Measurements from ENCODE around the gene PKD2. TPM values are rescaled to one million over a fixed set of nuclear protein-coding genes. Genes with fewer than 3 reads are reported as not detected.

Gene PKD2
- total RNA-seq, 1 experiment from 2014 or later = 21.4 TPM

DNA sequence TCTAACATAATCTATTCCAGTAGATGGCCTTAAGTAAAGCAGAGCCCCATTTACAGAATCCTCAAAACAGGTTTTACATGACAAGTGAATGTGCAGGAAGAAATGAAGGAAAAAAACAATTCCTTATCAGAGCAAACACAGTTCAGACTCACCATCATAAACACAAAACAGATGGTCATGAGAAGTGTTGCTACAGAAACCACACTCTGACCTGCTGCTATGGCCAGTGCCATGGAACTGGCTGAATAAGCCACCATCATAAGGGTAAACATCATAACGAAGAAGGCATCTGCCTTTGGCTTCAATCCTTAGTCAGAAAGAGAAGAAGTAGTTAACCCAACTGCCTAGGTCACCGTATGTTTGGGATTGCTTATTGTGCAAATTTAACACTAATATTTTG, 89.9 kb downstream of the PKD2 start:
- ChIA-PET CTCF (interaction anchor here (1.0 kb wide), 1 partner anchor 259 kb away, joined by 3 read pairs; no protein-coding TSS in a partner anchor), POLR2A (no interaction called here)
- peaks cover 4% of the 10 kb centered on the region; the same call in 1 of the 2 replicates for H3K4me1 Mint-ChIP-seq
- no peaks in the 10 kb centered on the region for H3K27me3 Mint-ChIP-seq (ENCODE audit: low read depth)
- ATAC-seq = no peak
- H3K27ac Mint-ChIP-seq = no peak overlapping the region
- TF ChIP-seq, protein P1, sequence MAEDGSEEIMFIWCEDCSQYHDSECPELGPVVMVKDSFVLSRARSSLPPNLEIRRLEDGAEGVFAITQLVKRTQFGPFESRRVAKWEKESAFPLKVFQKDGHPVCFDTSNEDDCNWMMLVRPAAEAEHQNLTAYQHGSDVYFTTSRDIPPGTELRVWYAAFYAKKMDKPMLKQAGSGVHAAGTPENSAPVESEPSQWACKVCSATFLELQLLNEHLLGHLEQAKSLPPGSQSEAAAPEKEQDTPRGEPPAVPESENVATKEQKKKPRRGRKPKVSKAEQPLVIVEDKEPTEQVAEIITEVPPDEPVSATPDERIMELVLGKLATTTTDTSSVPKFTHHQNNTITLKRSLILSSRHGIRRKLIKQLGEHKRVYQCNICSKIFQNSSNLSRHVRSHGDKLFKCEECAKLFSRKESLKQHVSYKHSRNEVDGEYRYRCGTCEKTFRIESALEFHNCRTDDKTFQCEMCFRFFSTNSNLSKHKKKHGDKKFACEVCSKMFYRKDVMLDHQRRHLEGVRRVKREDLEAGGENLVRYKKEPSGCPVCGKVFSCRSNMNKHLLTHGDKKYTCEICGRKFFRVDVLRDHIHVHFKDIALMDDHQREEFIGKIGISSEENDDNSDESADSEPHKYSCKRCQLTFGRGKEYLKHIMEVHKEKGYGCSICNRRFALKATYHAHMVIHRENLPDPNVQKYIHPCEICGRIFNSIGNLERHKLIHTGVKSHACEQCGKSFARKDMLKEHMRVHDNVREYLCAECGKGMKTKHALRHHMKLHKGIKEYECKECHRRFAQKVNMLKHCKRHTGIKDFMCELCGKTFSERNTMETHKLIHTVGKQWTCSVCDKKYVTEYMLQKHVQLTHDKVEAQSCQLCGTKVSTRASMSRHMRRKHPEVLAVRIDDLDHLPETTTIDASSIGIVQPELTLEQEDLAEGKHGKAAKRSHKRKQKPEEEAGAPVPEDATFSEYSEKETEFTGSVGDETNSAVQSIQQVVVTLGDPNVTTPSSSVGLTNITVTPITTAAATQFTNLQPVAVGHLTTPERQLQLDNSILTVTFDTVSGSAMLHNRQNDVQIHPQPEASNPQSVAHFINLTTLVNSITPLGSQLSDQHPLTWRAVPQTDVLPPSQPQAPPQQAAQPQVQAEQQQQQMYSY (CRISPR knock-in tag; IDR thresholded peaks at IDR 0.05) = no peak
- TF ChIP-seq ZNF232 (CRISPR knock-in tag; IDR thresholded peaks at IDR 0.05) = no peak
- TF ChIP-seq, protein P2, sequence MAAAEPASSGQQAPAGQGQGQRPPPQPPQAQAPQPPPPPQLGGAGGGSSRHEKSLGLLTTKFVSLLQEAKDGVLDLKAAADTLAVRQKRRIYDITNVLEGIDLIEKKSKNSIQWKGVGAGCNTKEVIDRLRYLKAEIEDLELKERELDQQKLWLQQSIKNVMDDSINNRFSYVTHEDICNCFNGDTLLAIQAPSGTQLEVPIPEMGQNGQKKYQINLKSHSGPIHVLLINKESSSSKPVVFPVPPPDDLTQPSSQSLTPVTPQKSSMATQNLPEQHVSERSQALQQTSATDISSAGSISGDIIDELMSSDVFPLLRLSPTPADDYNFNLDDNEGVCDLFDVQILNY (CRISPR knock-in tag; IDR thresholded peaks at IDR 0.05) = no peak
- TF ChIP-seq, protein P3, sequence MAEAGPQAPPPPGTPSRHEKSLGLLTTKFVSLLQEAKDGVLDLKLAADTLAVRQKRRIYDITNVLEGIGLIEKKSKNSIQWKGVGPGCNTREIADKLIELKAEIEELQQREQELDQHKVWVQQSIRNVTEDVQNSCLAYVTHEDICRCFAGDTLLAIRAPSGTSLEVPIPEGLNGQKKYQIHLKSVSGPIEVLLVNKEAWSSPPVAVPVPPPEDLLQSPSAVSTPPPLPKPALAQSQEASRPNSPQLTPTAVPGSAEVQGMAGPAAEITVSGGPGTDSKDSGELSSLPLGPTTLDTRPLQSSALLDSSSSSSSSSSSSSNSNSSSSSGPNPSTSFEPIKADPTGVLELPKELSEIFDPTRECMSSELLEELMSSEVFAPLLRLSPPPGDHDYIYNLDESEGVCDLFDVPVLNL (CRISPR knock-in tag; IDR thresholded peaks at IDR 0.05; ENCODE audit: borderline replicate concordance, low read depth) = no peak
- TF ChIP-seq ATF1 (CRISPR knock-in tag; IDR thresholded peaks at IDR 0.05) = no peak
- no peak for TF ChIP-seq RELA (CRISPR knock-in tag; IDR thresholded peaks at IDR 0.05; ENCODE audit: borderline replicate concordance)
- no peak for TF ChIP-seq NR2C2 (CRISPR knock-in tag; IDR thresholded peaks at IDR 0.05)
- no peak for TF ChIP-seq ZNF317 (CRISPR knock-in tag; IDR thresholded peaks at IDR 0.05; ENCODE audit: borderline replicate concordance, low read depth)
- TF ChIP-seq, protein P4, sequence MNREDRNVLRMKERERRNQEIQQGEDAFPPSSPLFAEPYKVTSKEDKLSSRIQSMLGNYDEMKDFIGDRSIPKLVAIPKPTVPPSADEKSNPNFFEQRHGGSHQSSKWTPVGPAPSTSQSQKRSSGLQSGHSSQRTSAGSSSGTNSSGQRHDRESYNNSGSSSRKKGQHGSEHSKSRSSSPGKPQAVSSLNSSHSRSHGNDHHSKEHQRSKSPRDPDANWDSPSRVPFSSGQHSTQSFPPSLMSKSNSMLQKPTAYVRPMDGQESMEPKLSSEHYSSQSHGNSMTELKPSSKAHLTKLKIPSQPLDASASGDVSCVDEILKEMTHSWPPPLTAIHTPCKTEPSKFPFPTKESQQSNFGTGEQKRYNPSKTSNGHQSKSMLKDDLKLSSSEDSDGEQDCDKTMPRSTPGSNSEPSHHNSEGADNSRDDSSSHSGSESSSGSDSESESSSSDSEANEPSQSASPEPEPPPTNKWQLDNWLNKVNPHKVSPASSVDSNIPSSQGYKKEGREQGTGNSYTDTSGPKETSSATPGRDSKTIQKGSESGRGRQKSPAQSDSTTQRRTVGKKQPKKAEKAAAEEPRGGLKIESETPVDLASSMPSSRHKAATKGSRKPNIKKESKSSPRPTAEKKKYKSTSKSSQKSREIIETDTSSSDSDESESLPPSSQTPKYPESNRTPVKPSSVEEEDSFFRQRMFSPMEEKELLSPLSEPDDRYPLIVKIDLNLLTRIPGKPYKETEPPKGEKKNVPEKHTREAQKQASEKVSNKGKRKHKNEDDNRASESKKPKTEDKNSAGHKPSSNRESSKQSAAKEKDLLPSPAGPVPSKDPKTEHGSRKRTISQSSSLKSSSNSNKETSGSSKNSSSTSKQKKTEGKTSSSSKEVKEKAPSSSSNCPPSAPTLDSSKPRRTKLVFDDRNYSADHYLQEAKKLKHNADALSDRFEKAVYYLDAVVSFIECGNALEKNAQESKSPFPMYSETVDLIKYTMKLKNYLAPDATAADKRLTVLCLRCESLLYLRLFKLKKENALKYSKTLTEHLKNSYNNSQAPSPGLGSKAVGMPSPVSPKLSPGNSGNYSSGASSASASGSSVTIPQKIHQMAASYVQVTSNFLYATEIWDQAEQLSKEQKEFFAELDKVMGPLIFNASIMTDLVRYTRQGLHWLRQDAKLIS (CRISPR knock-in tag; IDR thresholded peaks at IDR 0.05; ENCODE audit: borderline replicate concordance) = no peak
- no peak for TF ChIP-seq OVOL2 (CRISPR knock-in tag; IDR thresholded peaks at IDR 0.05; ENCODE audit: borderline replicate concordance)
- TF ChIP-seq EMX1 (CRISPR knock-in tag; IDR thresholded peaks at IDR 0.05) = no peak
- no peak for TF ChIP-seq NFYB (CRISPR knock-in tag; conservative IDR thresholded peaks at IDR 0.05; ENCODE audit: low read depth)
- no peak for TF ChIP-seq ZNF671 (CRISPR knock-in tag; IDR thresholded peaks at IDR 0.05)
- no peaks in the 10 kb centered on the region for H3K36me3 Mint-ChIP-seq
- H3K9me3 Mint-ChIP-seq = no peaks in the 10 kb centered on the region; the same call in 1 of the 2 replicates
- H3K4me3 Mint-ChIP-seq = no peak overlapping the region
- no peak for DNase-seq (ENCODE audit: low spot score)

DNA sequence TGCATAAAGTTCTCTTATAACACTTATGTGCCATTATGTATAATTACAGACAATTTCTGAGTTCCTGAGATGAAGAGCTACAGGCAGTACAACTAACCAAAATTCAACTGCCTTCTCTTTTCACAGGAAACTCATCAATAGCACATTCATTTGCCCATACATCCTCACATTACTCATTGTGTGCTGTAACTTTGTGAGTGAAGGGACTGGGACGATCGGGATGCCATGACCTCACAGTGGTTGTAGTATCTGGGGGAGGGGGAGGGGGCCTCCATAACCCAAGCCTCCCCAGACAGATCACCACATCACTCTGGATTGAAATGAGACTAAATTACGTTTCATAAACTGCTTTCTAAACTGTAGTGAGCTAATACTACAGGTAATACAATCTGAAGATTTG, 90.3 kb downstream of the PKD2 start:
- CTCF ChIA-PET = interaction anchor here (1.0 kb wide), 1 partner anchor 259 kb away, joined by 3 read pairs; no protein-coding TSS in a partner anchor
- Mint-ChIP-seq H3K27ac (no peak overlapping the region), H3K4me3 (no peak overlapping the region), H3K9me3 (no peaks in the 10 kb centered on the region; the same call in 1 of the 2 replicates), H3K27me3 (ENCODE audit: low read depth) (no peaks in the 10 kb centered on the region), H3K36me3 (no peaks in the 10 kb centered on the region), H3K4me1 (peaks cover 4% of the 10 kb centered on the region; the same call in 1 of the 2 replicates)
- ATAC-seq (no peak), DNase-seq (ENCODE audit: low spot score) (no peak)
- POLR2A ChIA-PET = no interaction called here
- TF ChIP-seq OVOL2 (CRISPR knock-in tag; IDR thresholded peaks at IDR 0.05; ENCODE audit: borderline replicate concordance) = no peak
- TF ChIP-seq RORB (CRISPR knock-in tag; IDR thresholded peaks at IDR 0.05) = no peak
- TF ChIP-seq, protein P3 (CRISPR knock-in tag; IDR thresholded peaks at IDR 0.05; ENCODE audit: borderline replicate concordance, low read depth) = no peak
- TF ChIP-seq, protein P5, sequence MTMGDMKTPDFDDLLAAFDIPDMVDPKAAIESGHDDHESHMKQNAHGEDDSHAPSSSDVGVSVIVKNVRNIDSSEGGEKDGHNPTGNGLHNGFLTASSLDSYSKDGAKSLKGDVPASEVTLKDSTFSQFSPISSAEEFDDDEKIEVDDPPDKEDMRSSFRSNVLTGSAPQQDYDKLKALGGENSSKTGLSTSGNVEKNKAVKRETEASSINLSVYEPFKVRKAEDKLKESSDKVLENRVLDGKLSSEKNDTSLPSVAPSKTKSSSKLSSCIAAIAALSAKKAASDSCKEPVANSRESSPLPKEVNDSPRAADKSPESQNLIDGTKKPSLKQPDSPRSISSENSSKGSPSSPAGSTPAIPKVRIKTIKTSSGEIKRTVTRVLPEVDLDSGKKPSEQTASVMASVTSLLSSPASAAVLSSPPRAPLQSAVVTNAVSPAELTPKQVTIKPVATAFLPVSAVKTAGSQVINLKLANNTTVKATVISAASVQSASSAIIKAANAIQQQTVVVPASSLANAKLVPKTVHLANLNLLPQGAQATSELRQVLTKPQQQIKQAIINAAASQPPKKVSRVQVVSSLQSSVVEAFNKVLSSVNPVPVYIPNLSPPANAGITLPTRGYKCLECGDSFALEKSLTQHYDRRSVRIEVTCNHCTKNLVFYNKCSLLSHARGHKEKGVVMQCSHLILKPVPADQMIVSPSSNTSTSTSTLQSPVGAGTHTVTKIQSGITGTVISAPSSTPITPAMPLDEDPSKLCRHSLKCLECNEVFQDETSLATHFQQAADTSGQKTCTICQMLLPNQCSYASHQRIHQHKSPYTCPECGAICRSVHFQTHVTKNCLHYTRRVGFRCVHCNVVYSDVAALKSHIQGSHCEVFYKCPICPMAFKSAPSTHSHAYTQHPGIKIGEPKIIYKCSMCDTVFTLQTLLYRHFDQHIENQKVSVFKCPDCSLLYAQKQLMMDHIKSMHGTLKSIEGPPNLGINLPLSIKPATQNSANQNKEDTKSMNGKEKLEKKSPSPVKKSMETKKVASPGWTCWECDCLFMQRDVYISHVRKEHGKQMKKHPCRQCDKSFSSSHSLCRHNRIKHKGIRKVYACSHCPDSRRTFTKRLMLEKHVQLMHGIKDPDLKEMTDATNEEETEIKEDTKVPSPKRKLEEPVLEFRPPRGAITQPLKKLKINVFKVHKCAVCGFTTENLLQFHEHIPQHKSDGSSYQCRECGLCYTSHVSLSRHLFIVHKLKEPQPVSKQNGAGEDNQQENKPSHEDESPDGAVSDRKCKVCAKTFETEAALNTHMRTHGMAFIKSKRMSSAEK (CRISPR knock-in tag; IDR thresholded peaks at IDR 0.05; ENCODE audit: borderline replicate concordance) = no peak
- TF ChIP-seq, protein P2 (CRISPR knock-in tag; IDR thresholded peaks at IDR 0.05) = no peak
- no peak for TF ChIP-seq TEAD4 (CRISPR knock-in tag; IDR thresholded peaks at IDR 0.05)
- TF ChIP-seq NR2C2 (CRISPR knock-in tag; IDR thresholded peaks at IDR 0.05) = no peak
- TF ChIP-seq, protein P6, sequence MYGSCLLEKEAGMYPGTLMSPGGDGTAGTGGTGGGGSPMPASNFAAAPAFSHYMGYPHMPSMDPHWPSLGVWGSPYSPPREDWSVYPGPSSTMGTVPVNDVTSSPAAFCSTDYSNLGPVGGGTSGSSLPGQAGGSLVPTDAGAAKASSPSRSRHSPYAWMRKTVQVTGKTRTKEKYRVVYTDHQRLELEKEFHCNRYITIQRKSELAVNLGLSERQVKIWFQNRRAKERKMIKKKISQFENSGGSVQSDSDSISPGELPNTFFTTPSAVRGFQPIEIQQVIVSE (CRISPR knock-in tag; IDR thresholded peaks at IDR 0.05; ENCODE audit: borderline replicate concordance) = no peak
